ENCODE data around the gene COTL1.

Gene COTL1

GRCh38 chr16:84547546-84548061 lies 70.3 kb downstream of the COTL1 start:
- no peak for TF ChIP-seq CTCF (conservative IDR thresholded peaks at IDR 0.05; ENCODE audit: low read depth, low read length)
- H3K27me3 ChIP-seq (ENCODE audit: insufficient read depth, low read depth) = peaks cover 35% of the 10 kb centered on the region
- H3K36me3 ChIP-seq (ENCODE audit: insufficient read depth) = no peaks in the 10 kb centered on the region
- H3K4me1 ChIP-seq (ENCODE audit: low read depth, poor library complexity, severe bottlenecking) = no peaks in the 10 kb centered on the region
- no peak overlapping the region for H3K4me3 ChIP-seq (IDR thresholded peaks at IDR 0.05; ENCODE audit: insufficient read depth, low read depth, low read length)
- H3K27ac ChIP-seq = no peak overlapping the region
- H3K4me2 ChIP-seq = no peak overlapping the region
- no peak overlapping the region for H2AFZ ChIP-seq (ENCODE audit: low read depth)
- no peak overlapping the region for H3K9ac ChIP-seq
- H3K79me2 ChIP-seq (ENCODE audit: insufficient read depth, low read depth) = no peaks in the 10 kb centered on the region
- no peaks in the 10 kb centered on the region for H4K20me1 ChIP-seq (ENCODE audit: insufficient read depth)

- no peak overlapping the region for H2AFZ ChIP-seq (ENCODE audit: low read depth)
- H3K4me2 ChIP-seq = no peak overlapping the region
These were observed 71.0 kb downstream of the COTL1 start for GRCh38 chr16:84546669-84547545.

GRCh38 chr16:84545114-84545737 lies 72.7 kb downstream of the COTL1 start:
- Histone ChIP-seq H3K9ac (no peak overlapping the region), H3K79me2 (ENCODE audit: insufficient read depth, low read depth) (no peaks in the 10 kb centered on the region), H4K20me1 (ENCODE audit: insufficient read depth) (no peaks in the 10 kb centered on the region), H3K36me3 (ENCODE audit: insufficient read depth) (no peaks in the 10 kb centered on the region), H3K4me1 (ENCODE audit: low read depth, poor library complexity, severe bottlenecking) (no peaks in the 10 kb centered on the region), H2AFZ (ENCODE audit: low read depth) (no peak overlapping the region), H3K4me3 (IDR thresholded peaks at IDR 0.05; ENCODE audit: insufficient read depth, low read depth, low read length) (no peak overlapping the region), H3K27me3 (ENCODE audit: insufficient read depth, low read depth) (peaks cover 41% of the 10 kb centered on the region), H3K4me2 (no peak overlapping the region), H3K27ac (no peak overlapping the region)
- TF ChIP-seq CTCF (conservative IDR thresholded peaks at IDR 0.05; ENCODE audit: low read depth, low read length) = no peak

More at GRCh38 chr16:84546669-84547545, 71.0 kb downstream of the COTL1 start:
- Histone ChIP-seq H3K79me2 (ENCODE audit: insufficient read depth, low read depth) (no peaks in the 10 kb centered on the region), H3K27me3 (ENCODE audit: insufficient read depth, low read depth) (peaks cover 35% of the 10 kb centered on the region), H3K27ac (no peak overlapping the region), H3K36me3 (ENCODE audit: insufficient read depth) (no peaks in the 10 kb centered on the region), H4K20me1 (ENCODE audit: insufficient read depth) (no peaks in the 10 kb centered on the region), H3K4me3 (IDR thresholded peaks at IDR 0.05; ENCODE audit: insufficient read depth, low read depth, low read length) (no peak overlapping the region), H3K4me1 (ENCODE audit: low read depth, poor library complexity, severe bottlenecking) (no peaks in the 10 kb centered on the region), H3K9ac (no peak overlapping the region)
- no peak for TF ChIP-seq CTCF (conservative IDR thresholded peaks at IDR 0.05; ENCODE audit: low read depth, low read length)

GRCh38 chr16:84544031-84544773 lies 73.7 kb downstream of the COTL1 start:
- no peaks in the 10 kb centered on the region for H3K36me3 ChIP-seq (ENCODE audit: insufficient read depth)
- H3K27me3 ChIP-seq (ENCODE audit: insufficient read depth, low read depth) = peaks cover 32% of the 10 kb centered on the region
- H3K79me2 ChIP-seq (ENCODE audit: insufficient read depth, low read depth) = no peaks in the 10 kb centered on the region
- TF ChIP-seq CTCF (conservative IDR thresholded peaks at IDR 0.05; ENCODE audit: low read depth, low read length) = no peak
- H3K4me2 ChIP-seq = no peak overlapping the region
- H4K20me1 ChIP-seq (ENCODE audit: insufficient read depth) = no peaks in the 10 kb centered on the region
- H3K27ac ChIP-seq = no peak overlapping the region
- no peaks in the 10 kb centered on the region for H3K4me1 ChIP-seq (ENCODE audit: low read depth, poor library complexity, severe bottlenecking)
- no peak overlapping the region for H2AFZ ChIP-seq (ENCODE audit: low read depth)
- H3K4me3 ChIP-seq (IDR thresholded peaks at IDR 0.05; ENCODE audit: insufficient read depth, low read depth, low read length) = no peak overlapping the region
- no peak overlapping the region for H3K9ac ChIP-seq
